H1 (cell line): ENCODE results near the gene SVIP.

Source experiments
- BCL11A ChIP-seq, 2 experiments: IDR thresholded peaks; one replicate each; pipeline ENCODE4 v1.6.1; 2011; ENCODE audit warnings: low read depth in 2 of 2, low read length in 2 of 2, mild to moderate bottlenecking in 2 of 2
- NRF1 ChIP-seq: IDR thresholded peaks from 2 replicates; pipeline ENCODE4 v1.6.1; 2011; ENCODE audit warnings: mild to moderate bottlenecking, low read depth, low read length, improper control_type of control experiment
- POLR2AphosphoS5 ChIP-seq: IDR thresholded peaks from 2 replicates; pipeline ENCODE4 v1.6.1; 2011; ENCODE audit warnings: low read depth, low read length
- RFX5 ChIP-seq: IDR thresholded peaks from 2 replicates; pipeline ENCODE4 v1.6.1; 2011; ENCODE audit warnings: low read depth, low read length, improper control_type of control experiment, borderline replicate concordance
- TF ChIP-seq, protein P1 (sequence below), 3 experiments: IDR thresholded peaks; 1 replicate in 2 of 3; 2 replicates in 1 of 3; pipeline versions ENCODE4 v1.5.1 to v1.6.1; 2011; ENCODE audit warnings: low read length in 3 of 3, mild to moderate bottlenecking in 3 of 3, inconsistent platforms in 2 of 3, low read depth in 1 of 3, moderate library complexity in 1 of 3; ENCODE audit not compliant: insufficient read depth in 1 of 3; ENCODE audit errors: control extremely low read depth in 1 of 3

DNA sequence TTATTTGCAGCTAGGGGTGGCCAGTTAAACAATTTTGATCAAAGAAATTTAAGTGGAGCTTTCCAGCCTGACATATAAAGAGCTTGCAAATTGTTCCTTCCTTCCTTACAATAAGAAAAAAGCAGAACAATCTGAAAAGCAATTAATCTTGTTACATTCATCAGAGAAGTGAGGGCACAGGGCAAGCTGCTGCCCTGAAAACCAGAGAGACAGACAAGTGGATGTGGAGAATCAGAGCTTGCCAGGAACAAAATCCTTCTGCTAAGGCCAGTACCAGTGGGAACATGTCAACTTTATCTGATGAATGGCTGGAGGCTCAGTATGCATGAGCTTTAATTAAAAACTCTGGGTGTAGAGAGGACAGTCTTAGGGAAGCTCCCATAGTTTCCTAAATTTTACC, 21.9 kb upstream of the SVIP start:
- TF ChIP-seq, protein P1, sequence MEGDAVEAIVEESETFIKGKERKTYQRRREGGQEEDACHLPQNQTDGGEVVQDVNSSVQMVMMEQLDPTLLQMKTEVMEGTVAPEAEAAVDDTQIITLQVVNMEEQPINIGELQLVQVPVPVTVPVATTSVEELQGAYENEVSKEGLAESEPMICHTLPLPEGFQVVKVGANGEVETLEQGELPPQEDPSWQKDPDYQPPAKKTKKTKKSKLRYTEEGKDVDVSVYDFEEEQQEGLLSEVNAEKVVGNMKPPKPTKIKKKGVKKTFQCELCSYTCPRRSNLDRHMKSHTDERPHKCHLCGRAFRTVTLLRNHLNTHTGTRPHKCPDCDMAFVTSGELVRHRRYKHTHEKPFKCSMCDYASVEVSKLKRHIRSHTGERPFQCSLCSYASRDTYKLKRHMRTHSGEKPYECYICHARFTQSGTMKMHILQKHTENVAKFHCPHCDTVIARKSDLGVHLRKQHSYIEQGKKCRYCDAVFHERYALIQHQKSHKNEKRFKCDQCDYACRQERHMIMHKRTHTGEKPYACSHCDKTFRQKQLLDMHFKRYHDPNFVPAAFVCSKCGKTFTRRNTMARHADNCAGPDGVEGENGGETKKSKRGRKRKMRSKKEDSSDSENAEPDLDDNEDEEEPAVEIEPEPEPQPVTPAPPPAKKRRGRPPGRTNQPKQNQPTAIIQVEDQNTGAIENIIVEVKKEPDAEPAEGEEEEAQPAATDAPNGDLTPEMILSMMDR (IDR thresholded peaks at IDR 0.05; ENCODE audit: control extremely low read depth in 1 of 3, insufficient read depth in 1 of 3, low read depth in 1 of 3, low read length in 3 of 3), result no peak
- no peak for TF ChIP-seq BCL11A (IDR thresholded peaks at IDR 0.05; ENCODE audit: low read depth in 2 of 2, low read length in 2 of 2)
- no peak for TF ChIP-seq NRF1
- no peak for TF ChIP-seq RFX5
- TF ChIP-seq POLR2AphosphoS5, result no peak
